BJ (cell line): Measurements from ENCODE around the gene COL3A1. TPM values are rescaled to one million over a fixed set of nuclear protein-coding genes. Genes with fewer than 3 reads are reported as not detected.

ENCODE experiments used
- CTCF ChIA-PET: fragments of 350-600 bp; formaldehyde crosslinking; extraction: SDS; loops from one replicate; lab custom pipeline; 2021; ENCODE audit warnings: antibody characterized with exemption, inconsistent platforms; lab: Yijun Ruan, JAX
- POLR2A ChIA-PET: fragments of 300-600 bp; sonication (Branson Sonifier 250); formaldehyde crosslinking; extraction: SDS; loops from one replicate; lab custom pipeline; 2021; ENCODE audit warnings: antibody characterized with exemption; lab: Charles Lee
- DNase-seq: peaks from one replicate; pipeline ENCODE4 v3.0.0-alpha.2; 2011; ENCODE audit warnings: low read depth
- H3K27me3 ChIP-seq: 2 replicates; pipeline ENCODE4 v1.6.0; 2011; ENCODE audit warnings: low read length; ENCODE audit not compliant: control insufficient read depth, insufficient read depth
- H3K36me3 ChIP-seq: 2 replicates; pipeline ENCODE4 v1.5.1; 2011; ENCODE audit warnings: low read length; ENCODE audit not compliant: control insufficient read depth, insufficient read depth
- H3K4me3 ChIP-seq: 2 replicates; pipeline ENCODE4 v1.5.1; 2011; ENCODE audit warnings: low read depth, mild to moderate bottlenecking, control low read depth, low read length
- CTCF ChIP-seq: IDR thresholded peaks from 2 replicates; pipeline ENCODE4 v1.5.1; 2011; ENCODE audit warnings: low read depth, mild to moderate bottlenecking, control low read depth, inconsistent platforms, low read length, moderate library complexity; ENCODE audit not compliant: insufficient read depth
- polyA plus RNA-seq: library from polyadenylated mRNA; depleted of rRNA; stranded (reverse); fragments of >200 nt; gene quantifications from 2 replicates; pipeline ENCODE4 v1.2.3, GENCODE V29; 2011

COL3A1 gene
- polyA plus RNA-seq, 1 experiment = 1,450 TPM

GRCh38 chr2:189020179-189020578 lies 46.0 kb downstream of the COL3A1 start:
- Histone ChIP-seq H3K36me3 (no peaks in the 10 kb centered on the region), H3K27me3 (no peaks in the 10 kb centered on the region), H3K4me3 (no peak overlapping the region)
- CTCF ChIA-PET = no interaction called here
- POLR2A ChIA-PET = no interaction called here
- TF ChIP-seq CTCF = no peak
- DNase-seq = no peak

GRCh38 chr2:189022053-189022481 lies 47.9 kb downstream of the COL3A1 start:
- Histone ChIP-seq H3K36me3 (no peaks in the 10 kb centered on the region), H3K4me3 (no peak overlapping the region), H3K27me3 (no peaks in the 10 kb centered on the region)
- TF ChIP-seq CTCF = no peak
- peak; percentile 87 for DNase-seq
- POLR2A ChIA-PET = interaction anchor here (0.6 to 1.5 kb wide), 2 partner anchors 38 to 39 kb away, joined by 4 read pairs; no protein-coding TSS in a partner anchor
- CTCF ChIA-PET = no interaction called here

- CTCF ChIA-PET = no interaction called here
- H3K36me3 ChIP-seq = no peaks in the 10 kb centered on the region
- H3K4me3 ChIP-seq = no peak overlapping the region
- POLR2A ChIA-PET = interaction anchor here (0.6 to 1.5 kb wide), 2 partner anchors 38 kb away, joined by 4 read pairs; no protein-coding TSS in a partner anchor
- peak; percentile 59 for DNase-seq
- TF ChIP-seq CTCF = no peak
- no peaks in the 10 kb centered on the region for H3K27me3 ChIP-seq
Measured at GRCh38 chr2:189022492-189022891, 48.3 kb downstream of the COL3A1 start.

DNA sequence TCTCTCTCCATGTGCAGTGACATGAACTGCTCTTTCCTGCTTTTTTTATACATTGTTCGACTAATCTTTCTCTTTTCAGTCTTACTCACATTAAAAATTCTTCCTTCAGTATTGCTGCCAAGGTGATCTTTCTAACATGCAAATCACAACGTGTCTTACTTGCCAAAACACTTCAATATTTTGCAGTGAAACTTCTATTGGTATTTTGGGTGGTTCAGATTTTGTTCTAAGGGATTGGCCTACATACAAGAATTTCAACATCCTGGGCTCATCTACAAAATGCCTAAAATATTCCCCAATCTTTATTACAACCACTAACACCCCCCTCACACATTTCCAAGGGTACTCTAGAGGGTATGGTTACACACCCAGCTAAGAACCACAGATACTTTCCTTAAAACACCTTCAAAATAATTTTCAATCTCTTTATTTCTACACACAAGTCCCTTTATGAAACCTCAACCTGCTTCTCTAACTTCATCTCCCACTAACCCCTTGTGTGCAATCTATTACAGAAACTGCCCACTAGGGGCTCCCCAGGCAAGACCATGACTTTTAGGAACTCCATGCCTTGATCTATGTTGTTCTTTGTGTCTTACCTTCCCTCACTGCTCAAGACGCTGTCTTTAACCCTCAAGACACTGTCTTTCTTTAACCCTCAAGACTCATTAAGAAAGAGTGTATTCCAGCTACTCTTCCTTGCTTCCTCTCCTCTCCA lies 50.9 kb downstream of the COL3A1 start:
- CTCF ChIA-PET = interaction anchor here (0.6 to 1.8 kb wide), 6 partner anchors 11 to 36 kb away, joined by 3 to 5 read pairs (median 3); no protein-coding TSS in a partner anchor
- Histone ChIP-seq H3K27me3 (no peaks in the 10 kb centered on the region), H3K4me3 (no peak overlapping the region), H3K36me3 (no peaks in the 10 kb centered on the region)
- DNase-seq = no peak
- POLR2A ChIA-PET = no interaction called here
- TF ChIP-seq CTCF = peak; percentile 47

DNA sequence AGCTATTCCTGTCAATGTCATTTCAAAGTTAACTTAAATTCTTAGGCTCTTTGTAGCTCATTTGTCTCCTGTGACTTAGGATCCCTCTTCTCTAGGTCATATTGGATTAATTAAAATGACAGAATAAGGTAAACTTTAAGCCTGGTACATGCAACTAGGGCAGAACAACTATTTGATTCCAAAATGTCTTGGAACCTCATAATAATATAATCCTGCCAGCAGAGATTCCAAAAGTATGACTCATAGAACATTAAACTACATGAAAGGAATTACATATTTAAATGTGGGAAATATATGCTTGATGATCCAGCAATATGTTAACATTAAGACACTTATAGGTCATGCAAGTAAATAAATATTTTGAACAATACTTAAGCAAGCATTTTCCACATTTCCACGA lies 63.3 kb downstream of the COL3A1 start:
- ChIA-PET POLR2A (no interaction called here), CTCF (no interaction called here)
- Histone ChIP-seq H3K4me3 (no peak overlapping the region), H3K27me3 (no peaks in the 10 kb centered on the region), H3K36me3 (peaks cover 22% of the 10 kb centered on the region)
- DNase-seq = no peak
- TF ChIP-seq CTCF = no peak
